Caco-2 (cell line): ENCODE measurements around the gene ADCY1. TPM values are rescaled to one million over a fixed set of nuclear protein-coding genes. Genes with fewer than 3 reads are reported as not detected.

ENCODE experiments used
- BruUV-seq: library from RNA; stranded (reverse); fragments of 400-500 nt; replicated peaks from 2 replicates; lab custom pipeline; 2021; lab: Mats Ljungman, UMichigan
- CTCF ChIA-PET: fragments of 300-600 bp; sonication (Branson Sonifier 250); formaldehyde crosslinking; loops from one replicate; lab custom pipeline; 2022; ENCODE audit warnings: antibody characterized with exemption; lab: Charles Lee
- POLR2A ChIA-PET: fragments of 300-600 bp; sonication (Branson Sonifier 250); formaldehyde crosslinking; loops from one replicate; lab custom pipeline; 2022; ENCODE audit warnings: antibody characterized with exemption; lab: Charles Lee
- DNase-seq, 2 experiments: peaks; one replicate each; pipeline versions ENCODE4 v3.0.0 to v3.0.0-alpha.2; 2020 to 2022
- H3K27me3 ChIP-seq: replicated peaks from 2 replicates; pipeline ENCODE4 v1.6.0; 2011; ENCODE audit warnings: low read length; ENCODE audit not compliant: control insufficient read depth, insufficient read depth
- H3K36me3 ChIP-seq: 2 replicates; pipeline ENCODE4 v1.5.1; 2011; ENCODE audit warnings: low read length; ENCODE audit not compliant: control insufficient read depth, insufficient read depth
- H3K4me1 ChIP-seq: fragments of 250-450 bp; sonication (Bioruptor Pico); 2 replicates; pipeline ENCODE4 v1.5.1; 2020; ENCODE audit warnings: mild to moderate bottlenecking
- H3K4me3 ChIP-seq: 2 replicates; pipeline ENCODE4 v1.5.1; 2011; ENCODE audit warnings: low read depth, mild to moderate bottlenecking, control low read depth, low read length
- H3K9me3 ChIP-seq: fragments of 250-450 bp; sonication (Bioruptor Pico); 2 replicates; pipeline ENCODE4 v1.5.1; 2020; ENCODE audit warnings: mild to moderate bottlenecking, moderate library complexity
- H3K27ac Mint-ChIP-seq: one replicate; pipeline ENCODE4 v1.8.0; 2022; ENCODE audit warnings: mixed read lengths; ENCODE audit not compliant: unreplicated experiment
- H3K27me3 Mint-ChIP-seq: one replicate; pipeline ENCODE4 v1.8.0; 2022; ENCODE audit warnings: mixed read lengths; ENCODE audit not compliant: insufficient read depth, unreplicated experiment
- H3K36me3 Mint-ChIP-seq: one replicate; pipeline ENCODE4 v1.8.0; 2022; ENCODE audit warnings: mild to moderate bottlenecking, mixed read lengths; ENCODE audit not compliant: insufficient read depth, unreplicated experiment
- H3K4me1 Mint-ChIP-seq: one replicate; pipeline ENCODE4 v1.8.0; 2022; ENCODE audit warnings: low read depth, mixed read lengths; ENCODE audit not compliant: unreplicated experiment
- H3K4me3 Mint-ChIP-seq: one replicate; pipeline ENCODE4 v1.8.0; 2022; ENCODE audit warnings: mild to moderate bottlenecking, moderate library complexity, mixed read lengths; ENCODE audit not compliant: unreplicated experiment
- H3K9me3 Mint-ChIP-seq: one replicate; pipeline ENCODE4 v1.8.0; 2022; ENCODE audit warnings: mixed read lengths; ENCODE audit not compliant: unreplicated experiment
- intact Hi-C: fragments of 100-400 bp; cut with micrococcal nuclease; formaldehyde crosslinking; loops from one replicate; pipeline ENCODE4 v1.10.0; 2022; ENCODE audit not compliant: unreplicated experiment
- total RNA-seq: library from RNA; stranded (reverse); gene quantifications from 2 replicates; pipeline ENCODE4 v1.2.3, GENCODE V29; 2022
- TF ChIP-seq, protein P1 (sequence below), 2 experiments: fragments of 200-600 bp in 1 of 2; IDR thresholded peaks; 1 replicate in 1 of 2; 2 replicates in 1 of 2; pipeline versions ENCODE4 v1.5.1 to v1.8.0; 2011 to 2022; ENCODE audit warnings: antibody characterized with exemption in 1 of 2, control low read depth in 1 of 2, inconsistent platforms in 1 of 2, low read depth in 1 of 2, low read length in 1 of 2, mild to moderate bottlenecking in 1 of 2, moderate library complexity in 1 of 2; ENCODE audit not compliant: insufficient read depth in 1 of 2, severe bottlenecking in 1 of 2, unreplicated experiment in 1 of 2

ADCY1 gene
- total RNA-seq, 1 experiment from 2014 or later: 2.9 TPM

DNA sequence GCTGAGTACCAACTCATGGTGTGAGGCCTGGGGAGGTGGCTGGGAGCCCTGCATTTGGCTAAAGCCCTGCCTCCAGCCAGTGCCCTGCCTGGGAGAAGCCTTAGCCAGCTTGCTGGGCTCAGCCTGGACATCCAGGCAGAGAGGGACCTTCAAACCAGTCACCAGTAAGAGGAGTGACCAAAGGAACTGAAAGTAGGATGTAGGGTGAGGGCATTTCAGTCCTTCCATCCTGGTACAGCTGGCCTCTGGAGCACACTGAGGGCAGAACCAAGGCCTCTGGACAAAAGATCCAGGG lies 124.8 kb downstream of the ADCY1 start:
- no peak overlapping the region for H3K27ac Mint-ChIP-seq
- H3K4me1 ChIP-seq: no peaks in the 10 kb centered on the region
- H3K36me3 Mint-ChIP-seq: no peaks in the 10 kb centered on the region

DNA sequence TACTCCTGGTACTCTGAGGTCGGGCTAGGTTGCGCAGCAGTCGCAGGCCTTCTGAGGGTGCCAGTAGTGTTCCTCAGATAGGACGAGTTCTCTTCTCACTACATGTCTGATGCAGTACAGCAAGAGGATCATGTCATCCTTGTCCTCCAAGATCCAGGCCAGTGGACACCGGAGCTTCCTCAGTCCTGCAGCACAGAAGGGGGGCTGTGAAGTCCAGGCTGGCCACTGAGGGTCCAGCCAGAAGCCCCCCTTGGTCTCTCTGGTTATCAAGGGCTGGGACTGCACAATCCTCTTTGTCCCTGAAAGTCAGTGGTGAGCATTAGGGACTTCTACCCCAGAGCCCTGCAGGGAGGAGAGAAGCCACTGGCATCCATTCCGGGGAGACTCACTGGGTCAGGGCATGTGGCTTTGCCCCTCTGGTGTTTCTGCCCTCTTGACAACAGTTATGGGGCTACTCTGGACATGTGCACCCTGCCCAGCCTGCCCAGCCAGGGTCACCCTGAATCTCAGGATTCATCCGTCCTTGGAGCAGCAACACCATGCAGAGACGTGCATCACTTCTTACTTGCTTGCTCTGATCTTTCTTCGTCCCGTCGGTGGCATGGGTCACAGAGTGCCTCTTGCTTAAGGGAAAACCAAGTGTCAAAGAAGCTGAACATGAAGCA lies 125.7 kb downstream of the ADCY1 start:
- H3K4me3 Mint-ChIP-seq: no peak overlapping the region
- no peak overlapping the region for H3K27ac Mint-ChIP-seq
- Histone ChIP-seq H3K4me3 (no peak overlapping the region), H3K36me3 (no peaks in the 10 kb centered on the region), H3K27me3 (no peaks in the 10 kb centered on the region; the same call in 1 of the 2 replicates), H3K4me1 (no peaks in the 10 kb centered on the region), H3K9me3 (no peaks in the 10 kb centered on the region)
- H3K4me1 Mint-ChIP-seq: no peaks in the 10 kb centered on the region
- BruUV-seq: no TSS peak
- DNase-seq: peak in 1 of 2 experiments; percentile 17
- ChIA-PET POLR2A (no interaction called here), CTCF (no interaction called here)
- no peaks in the 10 kb centered on the region for H3K36me3 Mint-ChIP-seq
- H3K9me3 Mint-ChIP-seq: no peaks in the 10 kb centered on the region
- H3K27me3 Mint-ChIP-seq: no peaks in the 10 kb centered on the region
- intact Hi-C loops: no loop called here
- TF ChIP-seq, protein P1, sequence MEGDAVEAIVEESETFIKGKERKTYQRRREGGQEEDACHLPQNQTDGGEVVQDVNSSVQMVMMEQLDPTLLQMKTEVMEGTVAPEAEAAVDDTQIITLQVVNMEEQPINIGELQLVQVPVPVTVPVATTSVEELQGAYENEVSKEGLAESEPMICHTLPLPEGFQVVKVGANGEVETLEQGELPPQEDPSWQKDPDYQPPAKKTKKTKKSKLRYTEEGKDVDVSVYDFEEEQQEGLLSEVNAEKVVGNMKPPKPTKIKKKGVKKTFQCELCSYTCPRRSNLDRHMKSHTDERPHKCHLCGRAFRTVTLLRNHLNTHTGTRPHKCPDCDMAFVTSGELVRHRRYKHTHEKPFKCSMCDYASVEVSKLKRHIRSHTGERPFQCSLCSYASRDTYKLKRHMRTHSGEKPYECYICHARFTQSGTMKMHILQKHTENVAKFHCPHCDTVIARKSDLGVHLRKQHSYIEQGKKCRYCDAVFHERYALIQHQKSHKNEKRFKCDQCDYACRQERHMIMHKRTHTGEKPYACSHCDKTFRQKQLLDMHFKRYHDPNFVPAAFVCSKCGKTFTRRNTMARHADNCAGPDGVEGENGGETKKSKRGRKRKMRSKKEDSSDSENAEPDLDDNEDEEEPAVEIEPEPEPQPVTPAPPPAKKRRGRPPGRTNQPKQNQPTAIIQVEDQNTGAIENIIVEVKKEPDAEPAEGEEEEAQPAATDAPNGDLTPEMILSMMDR (IDR thresholded peaks at IDR 0.05; ENCODE audit: insufficient read depth in 1 of 2, low read depth in 1 of 2, low read length in 1 of 2, severe bottlenecking in 1 of 2, unreplicated experiment in 1 of 2): no peak

More for the DNA sequence above, 124.8 kb downstream of the ADCY1 start:
- TF ChIP-seq, protein P1 (IDR thresholded peaks at IDR 0.05; ENCODE audit: insufficient read depth in 1 of 2, low read depth in 1 of 2, low read length in 1 of 2, severe bottlenecking in 1 of 2, unreplicated experiment in 1 of 2): no peak
- Histone ChIP-seq H3K9me3 (no peaks in the 10 kb centered on the region), H3K4me3 (no peak overlapping the region), H3K36me3 (no peaks in the 10 kb centered on the region), H3K27me3 (no peaks in the 10 kb centered on the region; the same call in 1 of the 2 replicates)
- intact Hi-C loops: no loop called here
- Mint-ChIP-seq H3K27me3 (no peaks in the 10 kb centered on the region), H3K9me3 (no peaks in the 10 kb centered on the region), H3K4me3 (no peak overlapping the region), H3K4me1 (no peaks in the 10 kb centered on the region)
- ChIA-PET POLR2A (no interaction called here), CTCF (no interaction called here)
- peak in 1 of 2 experiments; percentile 0 for DNase-seq
- BruUV-seq: no TSS peak

DNA sequence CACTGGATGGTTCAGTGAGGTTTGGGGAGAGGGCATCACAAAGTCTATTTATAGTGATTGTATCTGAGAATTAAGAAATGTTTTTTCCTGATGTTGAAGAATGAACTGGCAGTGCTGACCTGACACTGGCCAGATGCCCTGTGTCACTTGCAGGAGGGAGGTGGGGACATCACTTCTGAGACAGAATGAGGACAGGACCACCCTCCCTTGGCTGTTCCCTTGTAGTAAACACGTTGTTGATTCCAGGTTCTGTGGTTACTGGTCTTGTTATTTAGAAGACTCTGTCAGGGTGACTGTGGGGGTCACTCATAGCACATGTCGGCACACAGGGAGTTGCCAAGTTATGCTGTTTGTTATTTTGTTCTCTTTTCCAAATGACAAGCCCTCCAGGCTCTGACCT lies 126.4 kb downstream of the ADCY1 start:
- TF ChIP-seq, protein P1 (IDR thresholded peaks at IDR 0.05; ENCODE audit: insufficient read depth in 1 of 2, low read depth in 1 of 2, low read length in 1 of 2, severe bottlenecking in 1 of 2, unreplicated experiment in 1 of 2): no peak
- H3K27me3 Mint-ChIP-seq: no peaks in the 10 kb centered on the region
- H3K27ac Mint-ChIP-seq: no peak overlapping the region
- Histone ChIP-seq H3K9me3 (no peaks in the 10 kb centered on the region), H3K27me3 (no peaks in the 10 kb centered on the region; the same call in 1 of the 2 replicates), H3K4me1 (no peaks in the 10 kb centered on the region), H3K4me3 (no peak overlapping the region), H3K36me3 (no peaks in the 10 kb centered on the region)
- no peak overlapping the region for H3K4me3 Mint-ChIP-seq
- no peaks in the 10 kb centered on the region for H3K9me3 Mint-ChIP-seq
- H3K36me3 Mint-ChIP-seq: no peaks in the 10 kb centered on the region
- BruUV-seq: no TSS peak
- intact Hi-C loops: no loop called here
- POLR2A ChIA-PET: no interaction called here
- CTCF ChIA-PET: no interaction called here
- DNase-seq: peak in 1 of 2 experiments; percentile 15
- H3K4me1 Mint-ChIP-seq: no peaks in the 10 kb centered on the region
